A549 (cell line): ENCODE measurements around the gene PKP2.

Experiments used
- CHD2 ChIP-seq: fragments of 150-350 bp; IDR thresholded peaks from 2 replicates; pipeline ENCODE4 v1.6.1; 2014; ENCODE audit warnings: low read length; ENCODE audit not compliant: partially characterized antibody
- CTCF ChIP-seq: fragments of >200 bp; sonication (Bioruptor Twin); formaldehyde crosslinking; IDR thresholded peaks from 3 replicates; pipeline ENCODE4 v1.5.1; 2016
- FOSL2 ChIP-seq, 2 experiments: fragments of 450-650 bp in 1 of 2; fragments of >200 bp in 1 of 2; sonication (Bioruptor Twin) in 1 of 2; formaldehyde crosslinking; IDR thresholded peaks; 2 replicates each; pipeline versions ENCODE4 v1.5.0 to v1.6.1; 2016 to 2020; ENCODE audit warnings: mild to moderate bottlenecking in 1 of 2, moderate library complexity in 1 of 2
- GATA3 ChIP-seq: IDR thresholded peaks from 2 replicates; pipeline ENCODE4 v1.6.1; 2012; ENCODE audit warnings: borderline replicate concordance
- MAFK ChIP-seq: fragments of 450-650 bp; IDR thresholded peaks from 2 replicates; pipeline ENCODE4 v1.6.1; 2014; ENCODE audit not compliant: partially characterized antibody
- MYC ChIP-seq: IDR thresholded peaks from 2 replicates; pipeline ENCODE4 v1.6.1; 2012; ENCODE audit warnings: mild to moderate bottlenecking, inconsistent platforms, low read length, improper control_type of control experiment, borderline replicate concordance
- POLR2A ChIP-seq: IDR thresholded peaks from 2 replicates; pipeline ENCODE4 v1.6.1; 2012; ENCODE audit warnings: mild to moderate bottlenecking, low read length
- RCOR1 ChIP-seq: fragments of 150-350 bp; IDR thresholded peaks from 2 replicates; pipeline ENCODE4 v1.6.1; 2014; ENCODE audit warnings: antibody characterized with exemption, low read length, low read depth
- RFX5 ChIP-seq: fragments of 450-650 bp; IDR thresholded peaks from 2 replicates; pipeline ENCODE4 v1.7.1; 2014; ENCODE audit warnings: antibody characterized with exemption, mild to moderate bottlenecking, moderate library complexity
- RNF2 ChIP-seq: fragments of 200-600 bp; sonication (generic); IDR thresholded peaks from 2 replicates; pipeline ENCODE4 v1.6.1; 2016; ENCODE audit warnings: low read depth, mild to moderate bottlenecking, antibody characterized with exemption, moderate library complexity, borderline replicate concordance
- TP53 ChIP-seq: fragments of 250-450 bp; sonication (Bioruptor Pico); IDR thresholded peaks from 2 replicates; pipeline ENCODE4 v1.5.0; 2021; ENCODE audit warnings: mild to moderate bottlenecking, moderate library complexity
- ZC3H11A ChIP-seq: fragments of 450-650 bp; IDR thresholded peaks from 2 replicates; pipeline ENCODE4 v1.6.1; 2014; ENCODE audit warnings: antibody characterized with exemption, mild to moderate bottlenecking

- TF ChIP-seq RNF2 (no peak), MAFK (peak; percentile 34), TP53 (CRISPR knock-in tag) (no peak), CTCF (peak; percentile 98), RCOR1 (no peak), POLR2A (peak; percentile 95), RFX5 (no peak), ZC3H11A (no peak), FOSL2 (IDR thresholded peaks at IDR 0.05) (no peak), FOSL2 (CRISPR knock-in tag; IDR thresholded peaks at IDR 0.05) (no peak), MYC (0 out of 2 replicates have a peak, but pooled peaks have one; percentile 6), GATA3 (0 out of 2 replicates have a peak, but pooled peaks have one; percentile 3), CHD2 (no peak)
Observed at GRCh38 chr12:32755654-32756475, 140.7 kb downstream of the PKP2 start, which contains the start of gene YARS2.
